GM21825 (cell line): Measurements from ENCODE around the gene BCL6.

Source experiments
- ATAC-seq: cut with Tn5 transposase; IDR thresholded peaks from one replicate; pipeline ENCODE4 v1.9.1; 2021; ENCODE audit warnings: mild to moderate bottlenecking, moderate library complexity; ENCODE audit not compliant: unreplicated experiment

Gene BCL6

GRCh38 chr3:187745201-187746058 lies at the start of gene BCL6:
Gene BCL6 (minus strand): TSS chr3:187745468. CDS start chr3:187733693, 11,775 bp downstream.
- peak; percentile 72 for ATAC-seq

GRCh38 chr3:187794731-187795130 lies 49.5 kb upstream of the BCL6 start:
- ATAC-seq: no peak

GRCh38 chr3:187793618-187794017 lies 48.4 kb upstream of the BCL6 start:
- no peak for ATAC-seq

GRCh38 chr3:187792521-187792920 lies 47.3 kb upstream of the BCL6 start:
- no peak for ATAC-seq

- no peak for ATAC-seq
Observed at GRCh38 chr3:187789872-187790271, 44.6 kb upstream of the BCL6 start.

- ATAC-seq: no peak
Observed at GRCh38 chr3:187788984-187789857, 44.0 kb upstream of the BCL6 start.

- ATAC-seq: no peak
Observed at GRCh38 chr3:187783098-187783497, 37.8 kb upstream of the BCL6 start.

GRCh38 chr3:187782006-187782405 lies 36.7 kb upstream of the BCL6 start:
- no peak for ATAC-seq

- no peak for ATAC-seq
Observed at GRCh38 chr3:187781001-187781400, 35.7 kb upstream of the BCL6 start.

GRCh38 chr3:187778726-187779125 lies 33.5 kb upstream of the BCL6 start:
- ATAC-seq: no peak

- ATAC-seq: peak; percentile 42
Observed at GRCh38 chr3:187777331-187777941, 32.2 kb upstream of the BCL6 start.

- no peak for ATAC-seq
Observed at GRCh38 chr3:187775549-187775948, 30.3 kb upstream of the BCL6 start.

GRCh38 chr3:187774185-187774789 lies 29.0 kb upstream of the BCL6 start:
- ATAC-seq: no peak

GRCh38 chr3:187773233-187774184 lies 28.2 kb upstream of the BCL6 start:
- ATAC-seq: peak; percentile 79

- peak; percentile 47 for ATAC-seq
Observed at GRCh38 chr3:187770224-187770623, 25.0 kb upstream of the BCL6 start.

GRCh38 chr3:187769771-187770170 lies 24.5 kb upstream of the BCL6 start:
- ATAC-seq: no peak

- no peak for ATAC-seq
Observed at GRCh38 chr3:187767266-187768012, 22.2 kb upstream of the BCL6 start.

GRCh38 chr3:187765342-187765741 lies 20.1 kb upstream of the BCL6 start:
- no peak for ATAC-seq
